ENCODE results near the gene C8B. TPM values are rescaled to one million over a fixed set of nuclear protein-coding genes. Genes with fewer than 3 reads are reported as not detected.

C8B gene
- total RNA-seq, 1 experiment from 2014 or later: not detected

- CTCF ChIA-PET: no interaction called here
- intact Hi-C loops (cut with micrococcal nuclease; ENCODE audit: unreplicated experiment): no loop called here
- Mint-ChIP-seq H3K4me3 (ENCODE audit: low read depth, unreplicated experiment) (no peak overlapping the region), H3K27ac (ENCODE audit: unreplicated experiment) (no peak overlapping the region), H3K4me1 (ENCODE audit: low read depth, unreplicated experiment) (no peaks in the 10 kb centered on the region), H3K36me3 (ENCODE audit: insufficient read depth, unreplicated experiment) (no peaks in the 10 kb centered on the region), H3K9me3 (ENCODE audit: low read depth, unreplicated experiment) (peaks cover 8% of the 10 kb centered on the region), H3K27me3 (ENCODE audit: unreplicated experiment) (no peaks in the 10 kb centered on the region)
- no peak for TF ChIP-seq CTCF (IDR thresholded peaks at IDR 0.05; ENCODE audit: unreplicated experiment)
- DNase-seq: no peak
- no TSS peak for BruUV-seq (replicated peaks)
These were observed 61.0 kb downstream of the C8B start for GRCh38 chr1:56904663-56905397.

GRCh38 chr1:56903778-56904177 is 62.0 kb downstream of the C8B start:
- Mint-ChIP-seq H3K27ac (ENCODE audit: unreplicated experiment) (no peak overlapping the region), H3K27me3 (ENCODE audit: unreplicated experiment) (no peaks in the 10 kb centered on the region), H3K9me3 (ENCODE audit: low read depth, unreplicated experiment) (peaks cover 8% of the 10 kb centered on the region), H3K4me3 (ENCODE audit: low read depth, unreplicated experiment) (no peak overlapping the region), H3K36me3 (ENCODE audit: insufficient read depth, unreplicated experiment) (no peaks in the 10 kb centered on the region), H3K4me1 (ENCODE audit: low read depth, unreplicated experiment) (no peaks in the 10 kb centered on the region)
- DNase-seq: no peak
- TF ChIP-seq CTCF (IDR thresholded peaks at IDR 0.05; ENCODE audit: unreplicated experiment): no peak
- CTCF ChIA-PET: no interaction called here
- intact Hi-C loops (cut with micrococcal nuclease; ENCODE audit: unreplicated experiment): no loop called here
- no TSS peak for BruUV-seq (replicated peaks)

GRCh38 chr1:56901716-56902115 is 64.1 kb downstream of the C8B start:
- BruUV-seq (replicated peaks): no TSS peak
- TF ChIP-seq CTCF (IDR thresholded peaks at IDR 0.05; ENCODE audit: unreplicated experiment): no peak
- no peak for DNase-seq
- intact Hi-C loops (cut with micrococcal nuclease; ENCODE audit: unreplicated experiment): no loop called here
- no peak overlapping the region for H3K4me3 Mint-ChIP-seq (ENCODE audit: low read depth, unreplicated experiment)
- H3K27ac Mint-ChIP-seq (ENCODE audit: unreplicated experiment): no peak overlapping the region
- H3K4me1 Mint-ChIP-seq (ENCODE audit: low read depth, unreplicated experiment): no peaks in the 10 kb centered on the region
- no peaks in the 10 kb centered on the region for H3K36me3 Mint-ChIP-seq (ENCODE audit: insufficient read depth, unreplicated experiment)
- H3K27me3 Mint-ChIP-seq (ENCODE audit: unreplicated experiment): no peaks in the 10 kb centered on the region
- CTCF ChIA-PET: no interaction called here
- H3K9me3 Mint-ChIP-seq (ENCODE audit: low read depth, unreplicated experiment): peaks cover 5% of the 10 kb centered on the region

GRCh38 chr1:56898879-56899278 is 66.9 kb downstream of the C8B start:
- no peak for TF ChIP-seq CTCF (IDR thresholded peaks at IDR 0.05; ENCODE audit: unreplicated experiment)
- CTCF ChIA-PET: no interaction called here
- no peak for DNase-seq
- intact Hi-C loops (cut with micrococcal nuclease; ENCODE audit: unreplicated experiment): no loop called here
- Mint-ChIP-seq H3K36me3 (ENCODE audit: insufficient read depth, unreplicated experiment) (no peaks in the 10 kb centered on the region), H3K4me1 (ENCODE audit: low read depth, unreplicated experiment) (no peaks in the 10 kb centered on the region), H3K9me3 (ENCODE audit: low read depth, unreplicated experiment) (no peaks in the 10 kb centered on the region), H3K4me3 (ENCODE audit: low read depth, unreplicated experiment) (no peak overlapping the region), H3K27ac (ENCODE audit: unreplicated experiment) (no peak overlapping the region), H3K27me3 (ENCODE audit: unreplicated experiment) (no peaks in the 10 kb centered on the region)
- no TSS peak for BruUV-seq (replicated peaks)

Data from Calu3 (cell line).